ENCODE data around the gene XYLT1.

XYLT1 gene

GRCh38 chr16:17130733-17131132 is 340.0 kb downstream of the XYLT1 start:
- FAIRE-seq (no peak), DNase-seq (ENCODE audit: insufficient read length, low spot score) (no peak)

- no peak for DNase-seq (ENCODE audit: insufficient read length, low spot score)
- no peak for FAIRE-seq
These were observed 340.8 kb downstream of the XYLT1 start for GRCh38 chr16:17129971-17130370.

- FAIRE-seq (no peak), DNase-seq (ENCODE audit: insufficient read length, low spot score) (no peak)
These were observed 342.0 kb downstream of the XYLT1 start for GRCh38 chr16:17128791-17129190.

- FAIRE-seq (no peak), DNase-seq (ENCODE audit: insufficient read length, low spot score) (no peak)
These were observed 344.6 kb downstream of the XYLT1 start for GRCh38 chr16:17126156-17126555.

- no peak for FAIRE-seq
- DNase-seq (ENCODE audit: insufficient read length, low spot score), result no peak
These were observed 345.1 kb downstream of the XYLT1 start for GRCh38 chr16:17125671-17126070.

- DNase-seq (ENCODE audit: insufficient read length, low spot score), result no peak
- FAIRE-seq, result no peak
These were observed 352.7 kb downstream of the XYLT1 start for GRCh38 chr16:17117906-17118577.

- DNase-seq (ENCODE audit: insufficient read length, low spot score) (no peak), FAIRE-seq (no peak)
These were observed 354.0 kb downstream of the XYLT1 start for GRCh38 chr16:17116595-17117322.

GRCh38 chr16:17109413-17109812 is 361.3 kb downstream of the XYLT1 start:
- DNase-seq (ENCODE audit: insufficient read length, low spot score) (no peak), FAIRE-seq (no peak)

- FAIRE-seq, result no peak
These were observed 362.2 kb downstream of the XYLT1 start for GRCh38 chr16:17108596-17108995.

GRCh38 chr16:17107450-17107849 is 363.3 kb downstream of the XYLT1 start:
- DNase-seq (ENCODE audit: insufficient read length, low spot score) (no peak), FAIRE-seq (no peak)

More at GRCh38 chr16:17108596-17108995, 362.2 kb downstream of the XYLT1 start:
- DNase-seq (ENCODE audit: insufficient read length, low spot score), result no peak

GRCh38 chr16:17106243-17106791 is 364.4 kb downstream of the XYLT1 start:
- FAIRE-seq (no peak), DNase-seq (ENCODE audit: insufficient read length, low spot score) (no peak)

GRCh38 chr16:17105239-17105797 is 365.4 kb downstream of the XYLT1 start:
- no peak for DNase-seq (ENCODE audit: insufficient read length, low spot score)
- no peak for FAIRE-seq

GRCh38 chr16:17104654-17105053 is 366.1 kb downstream of the XYLT1 start:
- FAIRE-seq (no peak), DNase-seq (ENCODE audit: insufficient read length, low spot score) (no peak)

GRCh38 chr16:17103216-17103615 is 367.5 kb downstream of the XYLT1 start:
- no peak for DNase-seq (ENCODE audit: insufficient read length, low spot score)
- no peak for FAIRE-seq

- no peak for DNase-seq (ENCODE audit: insufficient read length, low spot score)
- no peak for FAIRE-seq
These were observed 369.1 kb downstream of the XYLT1 start for GRCh38 chr16:17101646-17102045.

GRCh38 chr16:17098685-17099084 is 372.1 kb downstream of the XYLT1 start:
- no peak for DNase-seq (ENCODE audit: insufficient read length, low spot score)
- no peak for FAIRE-seq

GRCh38 chr16:17084130-17084529 is 386.6 kb downstream of the XYLT1 start:
- FAIRE-seq (no peak), DNase-seq (ENCODE audit: insufficient read length, low spot score) (no peak)

- DNase-seq (ENCODE audit: insufficient read length, low spot score), result no peak
- FAIRE-seq, result no peak
These were observed 387.1 kb downstream of the XYLT1 start for GRCh38 chr16:17083628-17084027.

- FAIRE-seq (no peak), DNase-seq (ENCODE audit: insufficient read length, low spot score) (no peak)
These were observed 388.5 kb downstream of the XYLT1 start for GRCh38 chr16:17082095-17082882.

GRCh38 chr16:17080105-17080504 is 390.7 kb downstream of the XYLT1 start:
- DNase-seq (ENCODE audit: insufficient read length, low spot score) (no peak), FAIRE-seq (no peak)

Measured in GM19239 (cell line).